Loucy (cell line): ENCODE results near the gene ANGPTL2.

Experiments
- EZH2phosphoT487 ChIP-seq: fragments of 200-600 bp; IDR thresholded peaks from 2 replicates; pipeline ENCODE4 v1.6.1; 2018; ENCODE audit warnings: antibody characterized with exemption, mild to moderate bottlenecking, moderate library complexity, borderline replicate concordance
- TF ChIP-seq, protein P1 (sequence below): fragments of 200-600 bp; sonication (generic); conservative IDR thresholded peaks from 2 replicates; pipeline ENCODE4 v1.5.1; 2014; ENCODE audit warnings: mild to moderate bottlenecking, antibody characterized with exemption, low read length

DNA sequence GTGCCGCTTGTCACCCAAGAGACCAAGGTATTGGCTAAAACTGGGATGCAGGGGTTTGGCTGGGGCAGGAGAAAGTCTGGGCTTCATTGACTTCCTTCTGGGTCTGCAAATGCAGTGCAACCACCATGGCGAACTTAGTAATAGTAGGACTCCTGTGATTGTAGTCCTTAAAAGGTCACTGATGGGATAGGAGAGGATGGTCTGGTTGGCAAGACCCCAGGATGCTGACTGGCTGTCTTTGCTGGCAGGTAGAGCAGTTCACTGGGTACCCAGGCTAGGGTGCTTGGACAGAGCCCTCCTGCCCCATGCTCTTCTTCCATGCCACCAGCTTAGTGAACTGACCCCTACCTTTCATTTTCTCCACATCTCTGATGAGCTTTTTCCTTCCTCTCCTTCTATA, 37.2 kb downstream of the ANGPTL2 start:
- TF ChIP-seq, protein P1, sequence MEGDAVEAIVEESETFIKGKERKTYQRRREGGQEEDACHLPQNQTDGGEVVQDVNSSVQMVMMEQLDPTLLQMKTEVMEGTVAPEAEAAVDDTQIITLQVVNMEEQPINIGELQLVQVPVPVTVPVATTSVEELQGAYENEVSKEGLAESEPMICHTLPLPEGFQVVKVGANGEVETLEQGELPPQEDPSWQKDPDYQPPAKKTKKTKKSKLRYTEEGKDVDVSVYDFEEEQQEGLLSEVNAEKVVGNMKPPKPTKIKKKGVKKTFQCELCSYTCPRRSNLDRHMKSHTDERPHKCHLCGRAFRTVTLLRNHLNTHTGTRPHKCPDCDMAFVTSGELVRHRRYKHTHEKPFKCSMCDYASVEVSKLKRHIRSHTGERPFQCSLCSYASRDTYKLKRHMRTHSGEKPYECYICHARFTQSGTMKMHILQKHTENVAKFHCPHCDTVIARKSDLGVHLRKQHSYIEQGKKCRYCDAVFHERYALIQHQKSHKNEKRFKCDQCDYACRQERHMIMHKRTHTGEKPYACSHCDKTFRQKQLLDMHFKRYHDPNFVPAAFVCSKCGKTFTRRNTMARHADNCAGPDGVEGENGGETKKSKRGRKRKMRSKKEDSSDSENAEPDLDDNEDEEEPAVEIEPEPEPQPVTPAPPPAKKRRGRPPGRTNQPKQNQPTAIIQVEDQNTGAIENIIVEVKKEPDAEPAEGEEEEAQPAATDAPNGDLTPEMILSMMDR = no peak
- no peak for TF ChIP-seq EZH2phosphoT487
